ENCODE data around the gene DBNDD1.
"Not testable (repeated sequence)": the region's sequence is repeated elsewhere in the genome, so short reads cannot be mapped to it uniquely, and the experiment has no call there.

The DBNDD1 gene

GRCh38 chr16:89986600-89986999 lies 32.7 kb downstream of the DBNDD1 start:
- no peak for DNase-seq

GRCh38 chr16:89985219-89985618 lies 34.0 kb downstream of the DBNDD1 start:
- no peak for DNase-seq

GRCh38 chr16:89984216-89984615 lies 35.0 kb downstream of the DBNDD1 start:
- DNase-seq: no peak

GRCh38 chr16:89983536-89983935 lies 35.7 kb downstream of the DBNDD1 start:
- no peak for DNase-seq

GRCh38 chr16:89982318-89982717 lies 36.9 kb downstream of the DBNDD1 start:
- DNase-seq: no peak

GRCh38 chr16:89981414-89981813 lies 37.8 kb downstream of the DBNDD1 start:
- no peak for DNase-seq

GRCh38 chr16:89974870-89975269 lies 44.4 kb downstream of the DBNDD1 start:
- no peak for DNase-seq

- DNase-seq: no peak
These were observed 45.5 kb downstream of the DBNDD1 start for GRCh38 chr16:89973654-89974335.

- no peak for DNase-seq
These were observed 46.0 kb downstream of the DBNDD1 start for GRCh38 chr16:89973235-89973634.

GRCh38 chr16:89972244-89973234 lies 46.7 kb downstream of the DBNDD1 start:
- DNase-seq: peak; percentile 84

- no peak for DNase-seq
These were observed 47.6 kb downstream of the DBNDD1 start for GRCh38 chr16:89971495-89972243.

GRCh38 chr16:89969741-89970410 lies 49.4 kb downstream of the DBNDD1 start:
- DNase-seq: no peak

- not testable (repeated sequence) for DNase-seq
These were observed 51.2 kb downstream of the DBNDD1 start for GRCh38 chr16:89968074-89968473.

- not testable (repeated sequence) for DNase-seq
These were observed 51.8 kb downstream of the DBNDD1 start for GRCh38 chr16:89967436-89967835.

GRCh38 chr16:89966756-89967155 lies 52.5 kb downstream of the DBNDD1 start:
- DNase-seq: no peak

- no peak for DNase-seq
These were observed 53.6 kb downstream of the DBNDD1 start for GRCh38 chr16:89965447-89966225.

- DNase-seq: no peak
These were observed 55.1 kb downstream of the DBNDD1 start for GRCh38 chr16:89964201-89964600.

GRCh38 chr16:89962754-89963498 lies 56.3 kb downstream of the DBNDD1 start:
- DNase-seq: no peak

- DNase-seq: no peak
These were observed 57.3 kb downstream of the DBNDD1 start for GRCh38 chr16:89961920-89962319.

GRCh38 chr16:89960966-89961365 lies 58.3 kb downstream of the DBNDD1 start:
- no peak for DNase-seq

- no peak for DNase-seq
These were observed 60.7 kb downstream of the DBNDD1 start for GRCh38 chr16:89958596-89958995.
